ENCODE results near the gene KRTDAP.
A peak's percentile ranks its signal among the peaks of the same experiment; 100 is the strongest.

Gene KRTDAP

DNA sequence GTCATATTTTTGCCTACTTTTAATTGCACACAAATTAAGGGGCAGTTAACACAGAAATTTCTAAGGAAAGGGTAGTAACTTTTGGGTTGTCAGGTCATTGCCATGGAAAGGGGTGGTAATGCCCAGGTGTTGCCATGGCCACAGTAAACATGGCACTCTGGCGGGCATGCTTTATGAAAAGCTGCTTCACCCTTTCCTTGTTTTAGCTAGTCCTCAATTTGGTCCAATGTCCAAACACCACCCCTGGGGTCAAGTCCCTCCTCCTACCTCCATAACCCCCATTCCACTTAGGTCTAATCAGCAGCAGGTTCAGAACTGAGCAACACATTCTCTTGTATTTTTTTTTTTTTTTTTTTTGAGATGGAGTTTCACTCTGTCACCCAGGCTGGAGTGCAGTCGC lies 35.6 kb downstream of the KRTDAP start:
- Histone ChIP-seq H4K12ac (ENCODE audit: low read depth, low read length) (no peak overlapping the region), H4K91ac (ENCODE audit: low read depth, low read length) (no peak overlapping the region), H2BK120ac (ENCODE audit: insufficient read depth, low read length, poor library complexity) (no peak overlapping the region), H2BK5ac (ENCODE audit: low read depth, low read length, poor library complexity) (no peak overlapping the region), H3K9me3 (ENCODE audit: insufficient read depth, low read depth, low read length) (peaks cover 1% of the 10 kb centered on the region), H3K79me2 (ENCODE audit: control insufficient read depth, insufficient read depth, low read length, poor library complexity) (no peaks in the 10 kb centered on the region), H3K4ac (ENCODE audit: low read depth, low read length) (no peak overlapping the region), H3K9ac (ENCODE audit: low read length) (no peak overlapping the region), H3K18ac (ENCODE audit: low read length) (no peak overlapping the region), H3K23ac (ENCODE audit: low read length) (no peak overlapping the region), H3K4me3 (ENCODE audit: low read depth, low read length) (no peak overlapping the region), H4K8ac (ENCODE audit: low read depth, low read length) (no peak overlapping the region), H3K4me1 (ENCODE audit: control insufficient read depth in 1 of 2, insufficient read depth in 2 of 2, low read length in 2 of 2) (no peaks in the 10 kb centered on the region), H2AK5ac (ENCODE audit: low read length) (no peak overlapping the region), H2AFZ (ENCODE audit: insufficient read depth, low read length, poor library complexity) (no peak overlapping the region), H3K14ac (ENCODE audit: low read length) (no peak overlapping the region), H3K27me3 (ENCODE audit: insufficient read depth, low read length) (no peaks in the 10 kb centered on the region), H3K27ac (ENCODE audit: low read depth, low read length) (no peak overlapping the region), H2BK12ac (ENCODE audit: low read length) (no peak overlapping the region), H3K79me1 (ENCODE audit: low read length) (no peaks in the 10 kb centered on the region), H3K36me3 (ENCODE audit: control insufficient read depth in 1 of 2, insufficient read depth in 2 of 2, low read length in 2 of 2) (no peaks in the 10 kb centered on the region), H3K4me2 (ENCODE audit: low read length) (no peak overlapping the region)
- DNase-seq: no peak
- no CpG with 5 or more reads among the region's 2 CpGs for WGBS (ENCODE audit: extremely low coverage, insufficient coverage, insufficient read length)

DNA sequence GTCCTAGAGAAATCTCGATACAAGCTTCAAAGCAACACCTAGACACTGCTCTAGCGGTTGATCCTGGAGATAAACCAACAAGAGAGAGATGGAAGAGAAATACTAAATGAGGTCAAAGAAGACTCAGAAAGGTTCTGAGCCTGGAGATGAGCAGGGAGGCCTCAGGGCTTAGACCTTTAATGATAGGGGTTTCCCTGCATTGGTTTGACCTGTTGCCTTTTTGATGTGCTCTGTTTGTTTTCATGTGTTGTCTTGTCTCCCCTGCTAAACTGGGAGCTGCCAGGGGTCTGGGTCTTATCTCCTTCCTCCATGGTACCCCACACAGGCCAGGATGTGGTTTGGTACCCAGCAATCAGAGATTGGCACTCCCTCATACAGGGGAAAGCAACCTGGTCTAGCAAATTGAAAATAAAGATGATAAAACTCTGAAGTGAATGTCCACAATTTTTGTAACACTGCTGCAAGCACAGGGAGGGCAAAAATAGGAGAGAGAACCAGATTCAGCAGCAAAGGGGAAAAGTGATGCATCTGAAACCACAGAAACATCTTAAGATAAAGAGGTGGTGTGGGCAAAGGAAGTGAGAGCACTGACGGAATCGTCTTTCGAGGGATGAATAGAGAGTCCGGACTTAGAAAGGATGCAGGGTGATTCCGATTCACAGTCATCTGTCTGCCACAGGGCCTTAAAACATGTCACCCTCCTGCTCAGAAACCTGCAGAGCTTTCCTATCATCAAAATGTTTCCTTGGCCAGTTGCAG lies 38.7 kb downstream of the KRTDAP start:
- Histone ChIP-seq H3K79me2 (ENCODE audit: control insufficient read depth, insufficient read depth, low read length, poor library complexity) (no peaks in the 10 kb centered on the region), H3K27ac (ENCODE audit: low read depth, low read length) (no peak overlapping the region), H3K18ac (ENCODE audit: low read length) (no peak overlapping the region), H3K79me1 (ENCODE audit: low read length) (no peaks in the 10 kb centered on the region), H3K23ac (ENCODE audit: low read length) (no peak overlapping the region), H3K9ac (ENCODE audit: low read length) (no peak overlapping the region), H3K36me3 (ENCODE audit: control insufficient read depth in 1 of 2, insufficient read depth in 2 of 2, low read length in 2 of 2) (no peaks in the 10 kb centered on the region), H3K4me2 (ENCODE audit: low read length) (no peak overlapping the region), H2AK5ac (ENCODE audit: low read length) (no peak overlapping the region), H3K14ac (ENCODE audit: low read length) (no peak overlapping the region), H3K4me3 (ENCODE audit: low read depth, low read length) (no peak overlapping the region), H2BK120ac (ENCODE audit: insufficient read depth, low read length, poor library complexity) (no peak overlapping the region), H4K8ac (ENCODE audit: low read depth, low read length) (no peak overlapping the region), H3K4me1 (ENCODE audit: control insufficient read depth in 1 of 2, insufficient read depth in 2 of 2, low read length in 2 of 2) (no peaks in the 10 kb centered on the region), H4K12ac (ENCODE audit: low read depth, low read length) (no peak overlapping the region), H2BK5ac (ENCODE audit: low read depth, low read length, poor library complexity) (no peak overlapping the region), H2BK12ac (ENCODE audit: low read length) (no peak overlapping the region), H4K91ac (ENCODE audit: low read depth, low read length) (no peak overlapping the region), H3K4ac (ENCODE audit: low read depth, low read length) (no peak overlapping the region), H2AFZ (ENCODE audit: insufficient read depth, low read length, poor library complexity) (no peak overlapping the region), H3K9me3 (ENCODE audit: insufficient read depth, low read depth, low read length) (peaks cover 2% of the 10 kb centered on the region), H3K27me3 (ENCODE audit: insufficient read depth, low read length) (no peaks in the 10 kb centered on the region)
- no CpG with 5 or more reads among the region's 7 CpGs for WGBS (ENCODE audit: extremely low coverage, insufficient coverage, insufficient read length)
- DNase-seq: no peak

DNA sequence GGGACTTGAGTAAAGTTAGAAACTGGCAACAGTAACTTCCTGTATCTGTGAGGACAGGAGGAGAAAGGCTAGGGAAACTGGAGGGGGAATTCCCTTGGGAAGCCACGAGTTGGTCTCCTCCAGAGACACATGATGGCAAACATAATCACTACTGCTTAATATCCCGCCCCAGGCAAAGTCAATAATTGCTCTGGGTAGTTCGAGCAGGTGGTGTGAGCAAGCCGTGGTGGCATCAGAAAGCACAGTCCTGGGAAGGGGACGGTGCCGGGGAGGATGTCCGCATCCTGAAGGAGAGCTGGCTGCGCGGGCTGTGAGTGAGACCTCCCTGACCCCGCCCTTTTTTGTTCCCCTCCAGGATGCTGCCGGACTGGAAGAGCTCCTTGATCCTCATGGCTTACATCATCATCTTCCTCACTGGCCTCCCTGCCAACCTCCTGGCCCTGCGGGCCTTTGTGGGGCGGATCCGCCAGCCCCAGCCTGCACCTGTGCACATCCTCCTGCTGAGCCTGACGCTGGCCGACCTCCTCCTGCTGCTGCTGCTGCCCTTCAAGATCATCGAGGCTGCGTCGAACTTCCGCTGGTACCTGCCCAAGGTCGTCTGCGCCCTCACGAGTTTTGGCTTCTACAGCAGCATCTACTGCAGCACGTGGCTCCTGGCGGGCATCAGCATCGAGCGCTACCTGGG lies 40.8 kb downstream of the KRTDAP start:
- Histone ChIP-seq H2BK12ac (ENCODE audit: low read length) (no peak overlapping the region), H3K9me3 (ENCODE audit: insufficient read depth, low read depth, low read length) (peaks cover 2% of the 10 kb centered on the region), H3K4me1 (ENCODE audit: control insufficient read depth in 1 of 2, insufficient read depth in 2 of 2, low read length in 2 of 2) (no peaks in the 10 kb centered on the region), H3K18ac (ENCODE audit: low read length) (no peak overlapping the region), H3K27me3 (ENCODE audit: insufficient read depth, low read length) (no peaks in the 10 kb centered on the region), H3K79me2 (ENCODE audit: control insufficient read depth, insufficient read depth, low read length, poor library complexity) (no peaks in the 10 kb centered on the region), H3K4ac (ENCODE audit: low read depth, low read length) (no peak overlapping the region), H3K4me2 (ENCODE audit: low read length) (no peak overlapping the region), H3K79me1 (ENCODE audit: low read length) (no peaks in the 10 kb centered on the region), H4K8ac (ENCODE audit: low read depth, low read length) (no peak overlapping the region), H4K12ac (ENCODE audit: low read depth, low read length) (no peak overlapping the region), H3K36me3 (ENCODE audit: control insufficient read depth in 1 of 2, insufficient read depth in 2 of 2, low read length in 2 of 2) (no peaks in the 10 kb centered on the region), H2BK5ac (ENCODE audit: low read depth, low read length, poor library complexity) (no peak overlapping the region), H3K27ac (ENCODE audit: low read depth, low read length) (no peak overlapping the region), H3K14ac (ENCODE audit: low read length) (no peak overlapping the region), H2AFZ (ENCODE audit: insufficient read depth, low read length, poor library complexity) (no peak overlapping the region), H4K91ac (ENCODE audit: low read depth, low read length) (no peak overlapping the region), H3K4me3 (ENCODE audit: low read depth, low read length) (no peak overlapping the region), H3K23ac (ENCODE audit: low read length) (no peak overlapping the region), H2AK5ac (ENCODE audit: low read length) (no peak overlapping the region), H3K9ac (ENCODE audit: low read length) (no peak overlapping the region), H2BK120ac (ENCODE audit: insufficient read depth, low read length, poor library complexity) (no peak overlapping the region)
- peak in 1 of 2 donors; percentile 49 for DNase-seq
- no CpG with 5 or more reads among the region's 27 CpGs for WGBS (ENCODE audit: extremely low coverage, insufficient coverage, insufficient read length)

DNA sequence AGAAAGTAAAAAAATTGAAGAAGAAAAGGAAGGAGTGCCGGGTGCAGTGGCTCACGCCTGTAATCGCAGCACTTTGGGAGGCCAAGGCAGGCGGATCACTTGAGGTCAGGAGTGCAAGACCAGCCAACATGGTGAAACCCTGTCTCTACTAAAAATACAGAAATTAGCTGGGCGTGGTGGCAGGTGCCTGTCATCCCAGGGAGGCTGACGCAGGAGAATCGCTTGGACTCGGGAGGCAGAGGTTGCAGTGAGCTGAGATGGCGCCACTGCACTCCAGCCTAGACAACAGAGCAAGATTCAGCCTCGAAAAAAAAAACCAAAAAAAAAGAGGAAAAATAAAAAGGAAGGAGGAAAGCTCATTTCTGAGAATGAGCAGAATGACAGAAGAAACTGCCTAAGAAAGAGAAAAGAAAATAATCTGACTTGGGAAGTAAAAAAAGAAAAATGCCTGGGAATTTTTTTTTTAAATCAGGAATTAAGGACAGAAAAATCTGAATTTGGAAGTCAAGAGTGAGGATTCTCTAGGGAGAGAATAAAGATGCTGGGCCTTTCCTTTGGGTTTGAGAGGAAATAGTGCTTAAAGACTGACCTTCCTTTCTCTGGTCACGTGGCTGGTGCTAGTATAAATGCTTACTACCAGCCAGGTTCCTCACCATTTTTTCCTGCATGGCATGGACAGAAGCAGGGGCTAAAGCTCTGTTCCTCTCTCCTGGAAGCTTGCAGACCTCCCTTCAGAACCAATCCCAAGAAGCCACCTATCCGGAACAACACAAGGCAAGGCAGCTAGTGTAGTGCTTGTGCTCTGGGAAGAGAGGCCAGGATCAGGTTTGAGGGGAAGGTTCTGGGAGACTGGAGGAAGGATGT lies 42.4 kb downstream of the KRTDAP start, which contains the start of gene FFAR2:
TSS of gene FFAR2 (plus strand) at position 652 of the 864 bp plus-strand sequence. CDS start 1,458 bp downstream, outside the sequence.
- no peaks in the 10 kb centered on the region for H3K79me1 ChIP-seq (ENCODE audit: low read length)
- DNase-seq: no peak
- no peak within 1 kb of the TSS for H2BK5ac ChIP-seq (ENCODE audit: low read depth, low read length, poor library complexity)
- no peak within 1 kb of the TSS for H3K14ac ChIP-seq (ENCODE audit: low read length)
- no peak within 1 kb of the TSS for H3K4me2 ChIP-seq (ENCODE audit: low read length)
- no peak within 1 kb of the TSS for H3K23ac ChIP-seq (ENCODE audit: low read length)
- H3K4ac ChIP-seq (ENCODE audit: low read depth, low read length): no peak within 1 kb of the TSS
- H4K12ac ChIP-seq (ENCODE audit: low read depth, low read length): no peak within 1 kb of the TSS
- H3K4me1 ChIP-seq (ENCODE audit: control insufficient read depth in 1 of 2, insufficient read depth in 2 of 2, low read length in 2 of 2): no peaks in the 10 kb centered on the region
- H4K91ac ChIP-seq (ENCODE audit: low read depth, low read length): no peak within 1 kb of the TSS
- no peaks in the 10 kb centered on the region for H3K79me2 ChIP-seq (ENCODE audit: control insufficient read depth, insufficient read depth, low read length, poor library complexity)
- H2AFZ ChIP-seq (ENCODE audit: insufficient read depth, low read length, poor library complexity): no peak within 1 kb of the TSS
- no peak within 1 kb of the TSS for H3K27ac ChIP-seq (ENCODE audit: low read depth, low read length)
- H3K18ac ChIP-seq (ENCODE audit: low read length): no peak within 1 kb of the TSS
- no peak within 1 kb of the TSS for H4K8ac ChIP-seq (ENCODE audit: low read depth, low read length)
- no peak within 1 kb of the TSS for H2BK12ac ChIP-seq (ENCODE audit: low read length)
- H3K9me3 ChIP-seq (ENCODE audit: insufficient read depth, low read depth, low read length): peaks cover 2% of the 10 kb centered on the region
- no CpG with 5 or more reads among the region's 12 CpGs for WGBS (ENCODE audit: extremely low coverage, insufficient coverage, insufficient read length)
- H3K4me3 ChIP-seq (ENCODE audit: low read depth, low read length): no peak within 1 kb of the TSS
- H2BK120ac ChIP-seq (ENCODE audit: insufficient read depth, low read length, poor library complexity): no peak within 1 kb of the TSS
- no peak within 1 kb of the TSS for H3K9ac ChIP-seq (ENCODE audit: low read length)
- H3K36me3 ChIP-seq (ENCODE audit: control insufficient read depth in 1 of 2, insufficient read depth in 2 of 2, low read length in 2 of 2): no peaks in the 10 kb centered on the region
- H2AK5ac ChIP-seq (ENCODE audit: low read length): no peak within 1 kb of the TSS
- H3K27me3 ChIP-seq (ENCODE audit: insufficient read depth, low read length): no peaks in the 10 kb centered on the region

All from trophoblast cell (in vitro differentiated cells and primary cell).